Colon (tissue), 2 donors: ENCODE results near the gene ERBB4.
"Not testable (repeated sequence)": the region's sequence is repeated elsewhere in the genome, so short reads cannot be mapped to it uniquely, and the experiment has no call there.

Source experiments
- FAIRE-seq: peaks from 2 replicates; lab custom pipeline; 2012; peaks lifted over from hg19 to GRCh38; lab: Jason Lieb, UNC
- donor health status: control.
- donor health status: control.

ERBB4 gene

DNA sequence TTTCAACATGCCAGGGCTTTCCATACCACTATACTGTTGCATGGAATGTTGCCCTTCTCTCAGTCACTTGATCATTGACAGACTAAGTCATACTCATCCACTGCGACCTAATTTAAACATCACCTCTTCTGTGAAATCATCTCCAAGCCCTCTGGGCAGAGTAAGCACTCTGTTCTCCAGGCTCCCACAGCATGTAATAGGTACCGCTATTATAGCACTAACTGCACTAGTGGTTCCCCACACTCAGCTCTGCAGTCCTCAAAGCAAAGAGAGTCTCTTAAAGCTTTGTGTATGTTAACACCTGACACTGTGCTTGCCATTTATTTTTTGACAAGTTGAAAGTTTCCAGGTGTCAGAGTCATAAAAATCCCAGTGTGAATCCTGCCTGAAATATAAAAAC is 947.2 kb downstream of the ERBB4 start:
- FAIRE-seq = no peak

DNA sequence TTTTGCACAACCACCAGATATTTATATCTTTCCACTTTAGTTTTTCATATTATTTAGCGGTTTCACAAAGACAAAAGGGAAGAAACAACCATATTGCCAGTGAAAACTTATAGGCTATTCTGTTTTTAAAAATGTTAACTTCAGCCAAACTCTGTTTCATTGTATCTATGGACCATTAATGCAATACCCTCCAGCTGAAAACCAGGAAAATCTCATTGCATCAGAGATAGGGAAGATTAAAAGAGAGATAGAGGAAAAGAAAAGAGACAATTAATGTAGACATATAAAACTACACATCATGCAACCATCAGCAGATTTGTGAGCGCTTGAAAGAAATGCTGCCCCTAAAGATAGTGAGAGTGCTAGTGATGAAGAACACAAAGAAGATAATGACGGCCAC is 970.2 kb downstream of the ERBB4 start:
- no peak for FAIRE-seq

GRCh38 chr2:211564441-211564840 is 974.2 kb downstream of the ERBB4 start:
- FAIRE-seq = no peak

DNA sequence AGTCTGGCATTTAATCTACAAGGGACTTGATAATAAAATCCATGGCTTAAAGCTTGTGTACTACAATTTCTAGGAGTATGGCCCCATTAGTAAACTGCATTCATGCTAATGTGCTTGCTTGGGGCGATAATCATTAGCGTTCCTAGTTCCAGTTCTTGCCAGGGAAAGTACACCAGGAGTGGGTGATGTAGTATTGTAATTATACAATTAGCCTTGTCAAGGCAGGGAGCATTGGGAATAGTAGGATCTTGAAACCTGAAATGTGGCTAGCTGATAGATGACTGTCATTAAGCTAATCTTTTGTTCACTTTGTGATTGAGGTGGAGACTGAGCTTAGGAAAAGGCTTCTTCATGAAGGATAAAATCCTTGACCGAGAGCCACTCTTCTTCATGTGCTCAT is 993.0 kb downstream of the ERBB4 start:
- no peak for FAIRE-seq

DNA sequence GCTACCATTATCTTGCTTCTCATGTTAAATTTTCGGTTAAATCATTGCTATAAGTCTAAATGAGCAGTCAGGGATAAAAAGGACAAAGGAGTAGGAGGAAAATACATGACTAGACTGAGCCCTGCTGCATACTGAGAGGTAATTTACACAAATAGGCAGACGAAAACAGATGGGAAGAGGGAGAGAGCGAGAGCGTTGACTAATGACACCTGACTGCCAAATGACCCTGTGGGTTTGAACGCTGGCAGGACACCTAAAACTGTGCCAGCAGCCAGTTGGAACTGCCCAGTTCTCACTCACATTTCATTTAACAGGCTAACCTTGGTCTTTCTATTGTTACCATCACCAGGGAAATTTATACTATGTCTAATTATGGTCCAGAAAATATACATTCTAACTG is 1004.0 kb downstream of the ERBB4 start:
- FAIRE-seq = no peak

- FAIRE-seq = not testable (repeated sequence)
These were observed 1014.4 kb downstream of the ERBB4 start for GRCh38 chr2:211524248-211524647.

DNA sequence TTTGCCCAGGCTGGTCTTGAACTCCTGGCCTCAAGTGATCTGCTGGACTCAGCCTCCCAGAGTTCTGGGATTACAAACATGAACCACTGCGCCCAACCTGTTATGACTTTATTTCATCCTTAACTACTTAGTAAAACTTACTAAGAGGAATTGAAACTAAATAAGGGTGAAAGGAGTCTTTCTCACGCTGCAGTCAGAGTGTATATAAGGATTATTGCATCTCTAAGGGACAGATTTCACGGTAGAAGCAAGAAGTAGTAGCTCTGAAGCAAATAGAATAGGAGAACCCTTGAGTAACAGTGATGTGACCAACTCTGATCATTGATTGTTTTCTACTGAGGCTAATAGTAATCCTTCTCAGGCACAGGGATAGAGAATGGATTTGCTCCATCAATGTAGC is 1022.1 kb downstream of the ERBB4 start:
- no peak for FAIRE-seq

GRCh38 chr2:211514049-211514448 is 1024.6 kb downstream of the ERBB4 start:
- FAIRE-seq = no peak

GRCh38 chr2:211513446-211513845 is 1025.2 kb downstream of the ERBB4 start:
- no peak for FAIRE-seq

- no peak for FAIRE-seq
These were observed 1025.8 kb downstream of the ERBB4 start for GRCh38 chr2:211512806-211513205.

DNA sequence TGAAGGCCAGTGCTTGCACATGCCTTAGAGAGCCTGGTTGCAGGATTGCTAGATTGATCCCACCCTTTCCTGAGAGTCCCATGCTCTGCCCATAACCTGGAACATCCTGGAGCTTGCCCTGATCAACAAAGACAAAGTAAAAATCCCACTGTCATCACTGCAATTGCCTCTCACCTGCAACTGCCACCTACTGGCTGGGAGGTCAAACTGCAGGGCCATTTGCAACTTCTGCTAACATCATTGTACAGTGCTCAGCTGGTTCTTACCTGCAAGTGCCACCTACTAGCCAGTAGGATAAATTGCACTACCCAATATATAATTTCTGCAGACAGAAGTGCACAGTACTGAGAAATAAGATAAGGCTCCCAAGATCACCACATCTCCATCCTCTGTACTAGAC is 1034.7 kb downstream of the ERBB4 start:
- FAIRE-seq = no peak

- FAIRE-seq = no peak
These were observed 1035.4 kb downstream of the ERBB4 start for GRCh38 chr2:211503198-211503597.

DNA sequence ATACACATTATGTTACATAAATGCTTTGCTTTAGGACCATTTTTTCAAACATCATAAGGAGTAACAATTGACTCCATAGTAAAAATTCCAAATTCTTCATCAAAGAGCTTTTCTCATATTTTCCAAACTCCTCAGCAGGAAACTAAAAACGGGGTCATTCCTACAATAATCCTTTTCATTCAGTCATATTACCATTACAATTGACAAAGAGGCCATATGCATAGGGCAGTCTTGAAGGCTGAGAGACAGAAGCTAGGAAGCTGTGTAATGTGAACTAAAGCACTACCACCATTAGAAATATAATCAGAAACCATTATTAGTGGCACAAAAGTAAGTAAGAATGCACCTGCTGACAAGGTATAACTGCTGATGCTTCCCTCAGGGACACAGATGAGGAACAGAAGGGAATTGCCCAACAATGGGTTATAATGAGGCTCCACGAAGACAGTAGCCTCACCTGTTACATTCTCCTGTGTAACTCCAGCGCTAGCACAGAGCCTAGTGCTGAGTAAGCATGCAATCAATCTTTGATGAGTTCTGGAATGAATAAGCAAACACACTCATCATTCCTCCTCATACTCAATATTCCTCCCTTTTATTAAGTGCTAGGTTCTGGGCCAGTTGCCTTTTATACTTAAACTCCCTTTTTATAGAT is 1039.9 kb downstream of the ERBB4 start:
- FAIRE-seq = no peak

GRCh38 chr2:211495339-211495738 is 1043.3 kb downstream of the ERBB4 start:
- FAIRE-seq = no peak

- FAIRE-seq = no peak
These were observed 1044.1 kb downstream of the ERBB4 start for GRCh38 chr2:211494536-211494935.

DNA sequence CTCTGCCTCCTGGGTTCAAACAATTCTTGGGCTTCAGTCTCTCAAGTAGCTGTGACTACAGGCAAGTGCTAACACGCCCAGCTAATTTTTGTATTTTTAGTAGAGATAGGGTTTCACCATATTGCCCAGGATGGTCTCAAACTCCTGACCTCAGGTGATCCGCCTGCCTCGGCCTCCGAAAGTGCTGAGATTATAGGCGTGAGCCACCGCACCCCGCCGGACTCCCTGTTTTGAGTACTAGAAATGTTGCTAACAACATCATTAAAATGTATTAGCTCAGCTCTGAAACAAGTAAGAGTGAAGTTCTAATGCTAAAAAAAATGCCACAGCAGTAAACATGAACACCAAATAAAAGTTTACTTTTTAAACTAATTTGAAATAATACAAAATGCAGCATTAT is 1044.5 kb downstream of the ERBB4 start:
- no peak for FAIRE-seq

- FAIRE-seq = no peak
These were observed 1050.9 kb downstream of the ERBB4 start for GRCh38 chr2:211487733-211488132.

GRCh38 chr2:211479536-211480150 is 1059.0 kb downstream of the ERBB4 start:
- no peak for FAIRE-seq

DNA sequence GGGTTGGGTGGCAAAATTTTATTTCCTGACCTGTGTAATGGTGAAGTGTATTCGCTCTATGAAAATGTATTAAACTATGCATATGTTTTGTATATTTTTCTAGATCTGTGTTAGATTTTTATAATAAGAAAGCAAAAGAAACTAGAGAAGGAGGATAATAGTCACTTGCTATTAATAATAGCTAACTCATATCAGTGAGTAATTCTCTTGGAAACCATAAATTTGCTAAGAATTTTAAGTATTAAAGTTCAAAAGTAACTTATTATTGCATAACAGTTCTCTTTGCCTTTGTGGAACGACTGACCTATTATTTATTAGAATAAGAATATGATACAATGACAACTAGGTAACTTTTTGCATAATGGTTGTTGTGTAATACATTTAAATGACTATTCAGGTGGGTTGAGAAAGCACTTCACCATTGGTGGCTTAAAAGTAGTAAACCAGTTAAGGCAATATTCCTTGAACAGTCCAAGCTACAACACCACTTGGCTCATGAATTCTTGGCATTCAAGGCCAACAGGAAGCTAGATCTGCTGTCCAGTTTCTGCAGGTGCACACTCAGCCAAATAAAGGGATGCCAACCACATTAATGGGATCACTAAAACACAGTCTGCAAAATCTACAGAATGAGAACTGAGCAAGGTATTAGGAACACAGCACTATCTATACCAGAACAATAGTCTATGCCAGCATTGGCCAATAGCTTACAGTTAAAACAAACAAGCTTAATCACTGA is 1060.9 kb downstream of the ERBB4 start:
- FAIRE-seq = no peak

- FAIRE-seq = no peak
These were observed 1065.5 kb downstream of the ERBB4 start for GRCh38 chr2:211473116-211473515.

DNA sequence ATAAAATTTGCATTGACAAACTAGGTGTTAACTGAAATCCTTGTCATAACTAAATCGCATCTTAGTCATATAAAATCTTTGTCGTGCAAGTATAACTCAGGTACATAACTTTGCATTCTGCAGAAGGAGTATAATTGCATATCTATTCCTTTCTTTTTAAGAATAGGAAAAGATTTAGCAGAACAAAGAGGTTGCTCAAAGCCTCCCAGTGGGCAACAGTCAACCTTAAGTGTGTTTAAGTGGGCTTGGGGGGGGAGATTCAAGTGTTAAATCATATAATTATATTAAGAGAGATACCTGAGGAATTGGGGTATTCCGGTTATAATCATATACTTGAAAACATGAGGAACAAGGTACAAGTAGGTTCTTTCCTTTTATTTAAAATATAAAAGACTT is 1068.9 kb downstream of the ERBB4 start:
- FAIRE-seq = no peak

GRCh38 chr2:211468877-211469663 is 1069.5 kb downstream of the ERBB4 start:
- FAIRE-seq = no peak

- no peak for FAIRE-seq
These were observed 1070.4 kb downstream of the ERBB4 start for GRCh38 chr2:211468217-211468616.
